ENCODE results near the gene PEX11G. TPM values are rescaled to one million over a fixed set of nuclear protein-coding genes. Genes with fewer than 3 reads are reported as not detected.

PEX11G gene
- total RNA-seq, 1 donor from 2014 or later, result 1.4 TPM

GRCh38 chr19:7478173-7478842 lies 10.5 kb downstream of the PEX11G start:
- H3K27ac Mint-ChIP-seq, result no peak overlapping the region
- H3K27me3 Mint-ChIP-seq (ENCODE audit: insufficient read depth), result no peaks in the 10 kb centered on the region
- H3K9me3 Mint-ChIP-seq, result no peaks in the 10 kb centered on the region
- DNase-seq (ENCODE audit: low spot score), result no peak
- H3K4me3 Mint-ChIP-seq, result no peak overlapping the region
- no peaks in the 10 kb centered on the region for H3K36me3 Mint-ChIP-seq (ENCODE audit: low read depth)
- H3K4me1 Mint-ChIP-seq (ENCODE audit: low read depth), result no peaks in the 10 kb centered on the region
- intact Hi-C loops (cut with micrococcal nuclease), result no loop called here

GRCh38 chr19:7477758-7478157 lies 11.1 kb downstream of the PEX11G start:
- DNase-seq (ENCODE audit: low spot score), result no peak
- no peak overlapping the region for H3K4me3 Mint-ChIP-seq
- no peaks in the 10 kb centered on the region for H3K27me3 Mint-ChIP-seq (ENCODE audit: insufficient read depth)
- intact Hi-C loops (cut with micrococcal nuclease), result no loop called here
- H3K9me3 Mint-ChIP-seq, result no peaks in the 10 kb centered on the region
- no peaks in the 10 kb centered on the region for H3K4me1 Mint-ChIP-seq (ENCODE audit: low read depth)
- H3K36me3 Mint-ChIP-seq (ENCODE audit: low read depth), result no peaks in the 10 kb centered on the region
- H3K27ac Mint-ChIP-seq, result no peak overlapping the region

- Mint-ChIP-seq H3K9me3 (no peaks in the 10 kb centered on the region), H3K4me3 (no peak overlapping the region), H3K27ac (no peak overlapping the region), H3K27me3 (ENCODE audit: insufficient read depth) (no peaks in the 10 kb centered on the region), H3K4me1 (ENCODE audit: low read depth) (no peaks in the 10 kb centered on the region), H3K36me3 (ENCODE audit: low read depth) (no peaks in the 10 kb centered on the region)
- no peak for DNase-seq (ENCODE audit: low spot score)
- intact Hi-C loops (cut with micrococcal nuclease), result no loop called here
Observed at GRCh38 chr19:7476777-7477494, 11.9 kb downstream of the PEX11G start.

GRCh38 chr19:7476241-7476640 lies 12.6 kb downstream of the PEX11G start:
- H3K27me3 Mint-ChIP-seq (ENCODE audit: insufficient read depth), result no peaks in the 10 kb centered on the region
- H3K4me3 Mint-ChIP-seq, result no peak overlapping the region
- no peaks in the 10 kb centered on the region for H3K4me1 Mint-ChIP-seq (ENCODE audit: low read depth)
- no peak overlapping the region for H3K27ac Mint-ChIP-seq
- H3K9me3 Mint-ChIP-seq, result no peaks in the 10 kb centered on the region
- intact Hi-C loops (cut with micrococcal nuclease), result no loop called here
- no peak for DNase-seq (ENCODE audit: low spot score)
- H3K36me3 Mint-ChIP-seq (ENCODE audit: low read depth), result peaks cover 2% of the 10 kb centered on the region

GRCh38 chr19:7475665-7476064 lies 13.2 kb downstream of the PEX11G start:
- no peaks in the 10 kb centered on the region for H3K27me3 Mint-ChIP-seq (ENCODE audit: insufficient read depth)
- no peak overlapping the region for H3K4me3 Mint-ChIP-seq
- no peak for DNase-seq (ENCODE audit: low spot score)
- H3K9me3 Mint-ChIP-seq, result no peaks in the 10 kb centered on the region
- no peaks in the 10 kb centered on the region for H3K4me1 Mint-ChIP-seq (ENCODE audit: low read depth)
- H3K36me3 Mint-ChIP-seq (ENCODE audit: low read depth), result peaks cover 2% of the 10 kb centered on the region
- no peak overlapping the region for H3K27ac Mint-ChIP-seq
- intact Hi-C loops (cut with micrococcal nuclease), result no loop called here

- H3K27me3 Mint-ChIP-seq (ENCODE audit: insufficient read depth), result no peaks in the 10 kb centered on the region
Observed at GRCh38 chr19:7471696-7472615, 16.9 kb downstream of the PEX11G start.

GRCh38 chr19:7470540-7471305 lies 18.1 kb downstream of the PEX11G start:
- intact Hi-C loops (cut with micrococcal nuclease), result no loop called here
- Mint-ChIP-seq H3K36me3 (ENCODE audit: low read depth) (peaks cover 2% of the 10 kb centered on the region), H3K4me1 (ENCODE audit: low read depth) (no peaks in the 10 kb centered on the region), H3K27ac (no peak overlapping the region), H3K9me3 (no peaks in the 10 kb centered on the region), H3K27me3 (ENCODE audit: insufficient read depth) (no peaks in the 10 kb centered on the region), H3K4me3 (no peak overlapping the region)
- DNase-seq (ENCODE audit: low spot score), result no peak

More at GRCh38 chr19:7471696-7472615, 16.9 kb downstream of the PEX11G start:
- intact Hi-C loops (cut with micrococcal nuclease), result no loop called here
- H3K9me3 Mint-ChIP-seq, result no peaks in the 10 kb centered on the region
- no peak for DNase-seq (ENCODE audit: low spot score)
- H3K36me3 Mint-ChIP-seq (ENCODE audit: low read depth), result peaks cover 2% of the 10 kb centered on the region
- H3K4me1 Mint-ChIP-seq (ENCODE audit: low read depth), result no peaks in the 10 kb centered on the region
- no peak overlapping the region for H3K27ac Mint-ChIP-seq
- no peak overlapping the region for H3K4me3 Mint-ChIP-seq

- peaks cover 2% of the 10 kb centered on the region for H3K36me3 Mint-ChIP-seq (ENCODE audit: low read depth)
- no peaks in the 10 kb centered on the region for H3K9me3 Mint-ChIP-seq
- intact Hi-C loops (cut with micrococcal nuclease), result no loop called here
- H3K4me3 Mint-ChIP-seq, result no peak overlapping the region
- DNase-seq (ENCODE audit: low spot score), result no peak
- H3K4me1 Mint-ChIP-seq (ENCODE audit: low read depth), result no peaks in the 10 kb centered on the region
- no peak overlapping the region for H3K27ac Mint-ChIP-seq
- H3K27me3 Mint-ChIP-seq (ENCODE audit: insufficient read depth), result no peaks in the 10 kb centered on the region
Observed at GRCh38 chr19:7469669-7470285, 19.1 kb downstream of the PEX11G start.

- no peaks in the 10 kb centered on the region for H3K27me3 Mint-ChIP-seq (ENCODE audit: insufficient read depth)
- no peaks in the 10 kb centered on the region for H3K4me1 Mint-ChIP-seq (ENCODE audit: low read depth)
- no peaks in the 10 kb centered on the region for H3K9me3 Mint-ChIP-seq
- H3K36me3 Mint-ChIP-seq (ENCODE audit: low read depth), result peaks cover 5% of the 10 kb centered on the region
- DNase-seq (ENCODE audit: low spot score), result no peak
- no peak overlapping the region for H3K4me3 Mint-ChIP-seq
- intact Hi-C loops (cut with micrococcal nuclease), result no loop called here
- no peak overlapping the region for H3K27ac Mint-ChIP-seq
Observed at GRCh38 chr19:7468840-7469239, 20.0 kb downstream of the PEX11G start.

- no peaks in the 10 kb centered on the region for H3K4me1 Mint-ChIP-seq (ENCODE audit: low read depth)
- peaks cover 8% of the 10 kb centered on the region for H3K36me3 Mint-ChIP-seq (ENCODE audit: low read depth)
- DNase-seq (ENCODE audit: low spot score), result no peak
- intact Hi-C loops (cut with micrococcal nuclease), result no loop called here
- no peak overlapping the region for H3K4me3 Mint-ChIP-seq
- no peaks in the 10 kb centered on the region for H3K27me3 Mint-ChIP-seq (ENCODE audit: insufficient read depth)
- H3K27ac Mint-ChIP-seq, result no peak overlapping the region
- no peaks in the 10 kb centered on the region for H3K9me3 Mint-ChIP-seq
Observed at GRCh38 chr19:7467009-7467989, 21.5 kb downstream of the PEX11G start.

- H3K9me3 Mint-ChIP-seq, result no peaks in the 10 kb centered on the region
- no peaks in the 10 kb centered on the region for H3K27me3 Mint-ChIP-seq (ENCODE audit: insufficient read depth)
- H3K4me1 Mint-ChIP-seq (ENCODE audit: low read depth), result no peaks in the 10 kb centered on the region
- no peak overlapping the region for H3K27ac Mint-ChIP-seq
- H3K36me3 Mint-ChIP-seq (ENCODE audit: low read depth), result peaks cover 15% of the 10 kb centered on the region
- intact Hi-C loops (cut with micrococcal nuclease), result no loop called here
- no peak for DNase-seq (ENCODE audit: low spot score)
- no peak overlapping the region for H3K4me3 Mint-ChIP-seq
Observed at GRCh38 chr19:7463575-7463974, 25.3 kb downstream of the PEX11G start.
